ENCODE measurements around the gene AFAP1L2.

DNA sequence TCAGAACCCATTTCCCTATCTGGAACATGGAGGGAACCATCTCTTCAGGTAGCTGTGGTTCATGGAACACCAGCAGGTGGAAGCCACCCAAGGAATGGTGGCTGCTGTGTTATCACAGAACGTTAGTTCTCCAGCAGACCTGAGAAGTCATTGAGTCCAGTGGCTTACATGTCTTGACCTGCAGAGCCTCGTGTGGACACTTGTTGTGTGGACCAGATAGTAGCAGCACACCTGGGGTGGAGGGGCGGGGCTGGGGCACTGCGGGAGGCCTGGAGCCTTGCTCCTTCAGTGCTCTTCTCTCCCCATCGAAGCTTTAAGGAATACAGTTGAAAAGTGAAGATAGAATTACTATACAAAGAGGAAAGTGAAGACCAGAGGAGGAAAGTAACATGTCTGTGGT lies 122.8 kb downstream of the AFAP1L2 start:
- no peak for TF ChIP-seq POLR2A (IDR thresholded peaks at IDR 0.05; ENCODE audit: low read depth, low read length)
- TF ChIP-seq POLR2AphosphoS5 (IDR thresholded peaks at IDR 0.05; ENCODE audit: low read depth, low read length), result no peak
- no peak for TF ChIP-seq TAF1 (IDR thresholded peaks at IDR 0.05; ENCODE audit: borderline replicate concordance, low read depth, low read length)
